GM12878 (cell line): ENCODE measurements around the gene PPFIBP1. TPM values are rescaled to one million over a fixed set of nuclear protein-coding genes. Genes with fewer than 3 reads are reported as not detected.

Experiments
- ATAC-seq: fragments of 200-7000 bp; cut with Tn5 transposase; 3 replicates; pipeline ENCODE4 v1.9.1; 2020; ENCODE audit warnings: mild to moderate bottlenecking, moderate library complexity
- BruUV-seq: library from RNA; stranded (reverse); fragments of 400-500 nt; replicated peaks from 2 replicates; lab custom pipeline; 2021; lab: Mats Ljungman, UMichigan
- CTCF ChIA-PET: fragments of 300-600 bp; sonication (Branson Sonifier 250); formaldehyde crosslinking; extraction: SDS; loops from one replicate; lab custom pipeline; 2021; ENCODE audit warnings: inconsistent platforms; lab: Yijun Ruan, JAX
- POLR2A ChIA-PET: fragments of 350-600 bp; formaldehyde crosslinking; extraction: SDS; loops from one replicate; lab custom pipeline; 2021; ENCODE audit warnings: inconsistent platforms; lab: Charles Lee
- RAD21 ChIA-PET: fragments of 300-600 bp; sonication (Branson Sonifier 250); formaldehyde crosslinking; loops from one replicate; lab custom pipeline; 2023; ENCODE audit warnings: antibody characterized with exemption; ENCODE audit not compliant: unreplicated experiment; lab: Charles Lee
- SMC1A ChIA-PET: fragments of 300-600 bp; sonication (Branson Sonifier 250); formaldehyde crosslinking; loops from one replicate; lab custom pipeline; 2023; ENCODE audit not compliant: unreplicated experiment, uncharacterized antibody; lab: Charles Lee
- DNase-seq: peaks from one replicate; pipeline ENCODE4 v3.0.0-alpha.2; 2011; ENCODE audit warnings: low read depth, low spot score
- FAIRE-seq: peaks from 3 replicates; lab custom pipeline; 2011; peaks lifted over from hg19 to GRCh38; lab: Jason Lieb, UNC
- H2AFZ ChIP-seq: 2 replicates; pipeline ENCODE4 v1.6.0; 2011; ENCODE audit warnings: low read depth, low read length, control low read depth; ENCODE audit not compliant: control insufficient read depth
- H3K27ac ChIP-seq: 2 replicates; pipeline ENCODE4 v1.5.1; 2011; ENCODE audit warnings: control low read depth; ENCODE audit not compliant: control insufficient read depth, insufficient read depth
- H3K27me3 ChIP-seq, 2 experiments: replicated peaks in 1 of 2; 2 replicates each; pipeline versions ENCODE4 v1.6.0 to v1.6.1; 2011; ENCODE audit warnings: low read length in 1 of 2; ENCODE audit not compliant: control insufficient read depth in 2 of 2, insufficient read depth in 2 of 2
- H3K36me3 ChIP-seq, 2 experiments: 2 replicates each; pipeline ENCODE4 v1.5.1; 2011; ENCODE audit warnings: low read length in 1 of 2; ENCODE audit not compliant: control insufficient read depth in 2 of 2, insufficient read depth in 2 of 2
- H3K4me1 ChIP-seq: 2 replicates; pipeline ENCODE4 v1.6.1; 2011; ENCODE audit warnings: mild to moderate bottlenecking, low read length, moderate library complexity, mixed read lengths; ENCODE audit not compliant: control insufficient read depth, insufficient read depth
- H3K4me2 ChIP-seq: 2 replicates; pipeline ENCODE4 v1.6.0; 2011; ENCODE audit warnings: control low read depth; ENCODE audit not compliant: control insufficient read depth, insufficient read depth
- H3K4me3 ChIP-seq: fragments of 200-600 bp; sonication (generic); 2 replicates; pipeline ENCODE4 v1.5.1; 2016
- H3K79me2 ChIP-seq: 2 replicates; pipeline ENCODE4 v1.6.0; 2011; ENCODE audit warnings: low read length; ENCODE audit not compliant: control insufficient read depth, insufficient read depth
- H3K9ac ChIP-seq: 2 replicates; pipeline ENCODE4 v1.8.0; 2011; ENCODE audit warnings: low read length, control low read depth, mixed read lengths; ENCODE audit not compliant: control insufficient read depth, insufficient read depth
- H3K9me3 ChIP-seq: replicated peaks from 3 replicates; pipeline ENCODE4 v1.5.1; 2011; ENCODE audit warnings: mild to moderate bottlenecking, low read length; ENCODE audit not compliant: control insufficient read depth, insufficient read depth
- H4K20me1 ChIP-seq: 2 replicates; pipeline ENCODE4 v1.6.0; 2011; ENCODE audit not compliant: control insufficient read depth, insufficient read depth
- HDAC6 ChIP-seq: fragments of 200-600 bp; sonication (generic); IDR thresholded peaks from one replicate; pipeline ENCODE4 v1.8.0; 2017; ENCODE audit warnings: antibody characterized with exemption; ENCODE audit not compliant: unreplicated experiment
- NFIC ChIP-seq: IDR thresholded peaks from 2 replicates; pipeline ENCODE4 v1.6.1; 2012; ENCODE audit warnings: low read depth, mild to moderate bottlenecking, inconsistent platforms, low read length, moderate library complexity
- NR2F1 ChIP-seq: fragments of 450-650 bp; conservative IDR thresholded peaks from 2 replicates; pipeline ENCODE4 v1.6.1; 2017; ENCODE audit warnings: mild to moderate bottlenecking
- NRF1 ChIP-seq: conservative IDR thresholded peaks from 2 replicates; pipeline ENCODE4 v1.6.1; 2011; ENCODE audit warnings: mild to moderate bottlenecking, low read depth, low read length, improper control_type of control experiment
- RCOR1 ChIP-seq: conservative IDR thresholded peaks from 2 replicates; pipeline ENCODE4 v1.6.1; 2012; ENCODE audit warnings: low read depth, low read length, improper control_type of control experiment
- RELA ChIP-seq: fragments of 450-650 bp; IDR thresholded peaks from 2 replicates; pipeline ENCODE4 v1.8.0; 2014; ENCODE audit warnings: borderline replicate concordance; ENCODE audit not compliant: partially characterized antibody
- SMAD1 ChIP-seq: fragments of 450-650 bp; IDR thresholded peaks from 2 replicates; pipeline ENCODE4 v1.6.1; 2018; ENCODE audit warnings: mild to moderate bottlenecking, low read depth; ENCODE audit not compliant: partially characterized antibody
- SREBF1 ChIP-seq: IDR thresholded peaks from 2 replicates; pipeline ENCODE4 v1.6.1; 2012; ENCODE audit warnings: mild to moderate bottlenecking, low read length
- STAT1 ChIP-seq: fragments of 450-650 bp; conservative IDR thresholded peaks from 2 replicates; pipeline ENCODE4 v1.6.1; 2014; ENCODE audit warnings: antibody characterized with exemption, mild to moderate bottlenecking
- TAF1 ChIP-seq: IDR thresholded peaks from 2 replicates; pipeline ENCODE4 v1.6.1; 2011; ENCODE audit warnings: mild to moderate bottlenecking, low read depth, low read length, borderline replicate concordance
- TCF3 ChIP-seq: IDR thresholded peaks from 2 replicates; pipeline ENCODE4 v1.6.1; 2012; ENCODE audit warnings: low read depth, mild to moderate bottlenecking, low read length, borderline replicate concordance; ENCODE audit not compliant: insufficient read depth
- ZNF274 ChIP-seq: IDR thresholded peaks from one replicate; pipeline ENCODE4 v1.8.0; 2011; ENCODE audit not compliant: insufficient read length, insufficient read depth
- WGBS: methylation state at CpG from one replicate; pipeline ENCODE4 v1.1.6; 2016; ENCODE audit warnings: low lambda C conversion rate; ENCODE audit not compliant: insufficient replicate concordance, insufficient coverage; ENCODE audit errors: missing lambda C conversion rate; 5-methylcytosine and 5-hydroxymethylcytosine counted together
- in situ Hi-C: fragments of 300-500 bp; cut with MboI; formaldehyde crosslinking; loops from 9 replicates; pipeline ENCODE4 v1.14.3; 2018; ENCODE audit warnings: mixed read lengths
- intact Hi-C: fragments of 100-400 bp; cut with micrococcal nuclease; formaldehyde crosslinking; loops from one replicate; pipeline ENCODE4 v1.14.2; 2022; ENCODE audit not compliant: unreplicated experiment
- polyA plus RNA-seq, 11 experiments: library from polyadenylated mRNA; depleted of rRNA in 4 of 11; unstranded in 6 of 11; stranded (reverse) in 5 of 11; fragments of >200 nt; fragmentation: Nextera tagmentation in 4 of 11; fragmentation: Illumina TruSeq in 1 of 11; extraction: Ambion mirVana in 4 of 11; extraction: Trizol in 1 of 11; gene quantifications; 1 replicate in 1 of 11; 2 replicates in 10 of 11; pipeline versions ENCODE4 v1.2.1 to v1.2.3, GENCODE V29; 2011 to 2016; ENCODE audit warnings: inconsistent platforms in 2 of 11, missing spikeins in 2 of 11, low read depth in 1 of 11
- total RNA-seq, 4 experiments: library from RNA; depleted of rRNA in 3 of 4; stranded (reverse); fragments of >200 nt in 3 of 4; fragmentation: Illumina TruSeq in 1 of 4; extraction: Trizol in 1 of 4; gene quantifications; 2 replicates each; pipeline versions ENCODE4 v1.2.1 to v1.2.3, GENCODE V29; 2013 to 2021
- TF ChIP-seq, protein P1 (sequence below): fragments of 450-650 bp; IDR thresholded peaks from 2 replicates; pipeline ENCODE4 v1.6.1; 2017; ENCODE audit warnings: borderline replicate concordance
- TF ChIP-seq, protein P2 (sequence below): fragments of 450-650 bp; IDR thresholded peaks from 2 replicates; pipeline ENCODE4 v1.6.1; 2018; ENCODE audit warnings: mild to moderate bottlenecking, low read depth, moderate library complexity; ENCODE audit not compliant: partially characterized antibody
- TF ChIP-seq, protein P3 (sequence below): IDR thresholded peaks from 2 replicates; pipeline ENCODE4 v1.6.1; 2012; ENCODE audit warnings: low read depth, low read length, improper control_type of control experiment

The PPFIBP1 gene
- total and polyA plus RNA-seq, 10 of the 15 experiments (the other 5 are each of a cell fraction or from before 2014, with no cell fraction given) = 0.47 to 7.8 (median 3.6) TPM

DNA sequence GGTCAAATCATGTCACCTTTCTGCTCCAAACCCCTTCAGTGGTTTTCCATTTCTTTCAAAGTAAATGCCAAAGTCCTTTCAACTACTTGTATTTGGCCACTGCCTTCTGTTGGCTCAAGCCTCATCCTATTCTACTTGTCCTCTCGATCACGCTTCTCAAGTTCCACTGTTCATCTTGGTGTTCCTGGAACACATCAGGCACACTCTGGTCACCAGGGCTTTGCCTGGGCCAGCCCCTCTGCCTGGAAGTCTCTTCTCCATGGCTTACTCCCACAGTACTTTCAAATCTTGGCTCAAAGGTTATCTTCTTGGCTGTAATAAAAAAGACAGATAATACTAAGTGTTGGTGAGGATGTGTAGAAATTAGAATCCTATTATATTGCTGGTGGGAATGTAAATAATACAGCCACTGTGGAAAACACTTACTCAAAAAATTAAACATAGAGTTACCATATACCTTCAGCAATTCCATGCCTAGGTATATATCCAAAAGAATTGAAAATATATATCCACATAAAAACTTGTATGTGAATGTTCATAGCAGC lies 17.3 kb upstream of the PPFIBP1 start (continued):
- TF ChIP-seq SMAD1 = no peak
- TF ChIP-seq RELA = no peak
- no peak for TF ChIP-seq NFIC

DNA sequence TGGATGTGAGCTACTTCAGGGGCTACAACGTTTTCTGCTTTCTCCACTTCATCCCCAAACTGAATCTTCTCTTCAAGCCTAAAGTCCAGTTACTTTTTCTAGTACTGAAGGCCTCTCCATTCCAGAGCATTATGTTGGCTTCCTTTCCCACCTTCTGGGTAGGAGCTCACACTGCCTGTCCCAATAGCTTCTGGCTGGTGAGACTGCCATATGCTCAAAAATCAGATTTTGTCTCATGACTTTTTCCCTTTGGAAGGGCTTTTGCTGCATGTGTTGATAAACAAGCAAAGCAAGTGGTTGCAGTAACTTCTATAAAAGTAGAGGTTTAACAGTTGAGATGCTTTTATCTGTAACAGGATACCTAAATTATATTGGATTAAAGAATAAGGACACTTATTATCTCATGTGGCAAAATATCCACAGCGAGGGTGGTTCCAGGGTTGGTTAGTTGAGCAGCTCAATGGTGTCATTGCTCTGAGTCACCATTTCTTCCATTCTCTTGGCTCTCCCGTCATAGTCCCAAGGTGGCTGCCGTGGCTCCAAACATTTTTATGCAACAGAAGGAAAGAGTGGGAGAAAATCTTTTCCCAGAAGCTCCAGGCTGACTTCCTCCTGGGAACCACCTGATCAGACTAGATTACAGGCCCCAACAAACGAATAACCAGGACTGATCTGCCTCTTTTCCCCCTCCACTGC lies 15.1 kb upstream of the PPFIBP1 start:
- Histone ChIP-seq H3K9me3 (no peaks in the 10 kb centered on the region), H3K36me3 (no peaks in the 10 kb centered on the region), H3K27ac (no peak overlapping the region), H2AFZ (no peak overlapping the region), H4K20me1 (no peaks in the 10 kb centered on the region), H3K9ac (no peak overlapping the region), H3K4me2 (no peak overlapping the region), H3K4me1 (no peaks in the 10 kb centered on the region), H3K79me2 (no peaks in the 10 kb centered on the region), H3K4me3 (no peak overlapping the region), H3K27me3 (no peaks in the 10 kb centered on the region)
- DNase-seq (no peak), FAIRE-seq (no peak), ATAC-seq (no peak)
- in situ Hi-C loops (no loop called here), intact Hi-C loops (no loop called here)
- WGBS = 46% methylated on average over 5 of the region's 5 CpGs
- BruUV-seq = no TSS peak
- ChIA-PET SMC1A (no interaction called here), CTCF (no interaction called here), POLR2A (no interaction called here), RAD21 (no interaction called here)
- TF ChIP-seq HDAC6 = no peak
- TF ChIP-seq, protein P1, sequence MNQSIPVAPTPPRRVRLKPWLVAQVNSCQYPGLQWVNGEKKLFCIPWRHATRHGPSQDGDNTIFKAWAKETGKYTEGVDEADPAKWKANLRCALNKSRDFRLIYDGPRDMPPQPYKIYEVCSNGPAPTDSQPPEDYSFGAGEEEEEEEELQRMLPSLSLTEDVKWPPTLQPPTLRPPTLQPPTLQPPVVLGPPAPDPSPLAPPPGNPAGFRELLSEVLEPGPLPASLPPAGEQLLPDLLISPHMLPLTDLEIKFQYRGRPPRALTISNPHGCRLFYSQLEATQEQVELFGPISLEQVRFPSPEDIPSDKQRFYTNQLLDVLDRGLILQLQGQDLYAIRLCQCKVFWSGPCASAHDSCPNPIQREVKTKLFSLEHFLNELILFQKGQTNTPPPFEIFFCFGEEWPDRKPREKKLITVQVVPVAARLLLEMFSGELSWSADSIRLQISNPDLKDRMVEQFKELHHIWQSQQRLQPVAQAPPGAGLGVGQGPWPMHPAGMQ = no peak
- no peak for TF ChIP-seq ZNF274
- TF ChIP-seq, protein P2, sequence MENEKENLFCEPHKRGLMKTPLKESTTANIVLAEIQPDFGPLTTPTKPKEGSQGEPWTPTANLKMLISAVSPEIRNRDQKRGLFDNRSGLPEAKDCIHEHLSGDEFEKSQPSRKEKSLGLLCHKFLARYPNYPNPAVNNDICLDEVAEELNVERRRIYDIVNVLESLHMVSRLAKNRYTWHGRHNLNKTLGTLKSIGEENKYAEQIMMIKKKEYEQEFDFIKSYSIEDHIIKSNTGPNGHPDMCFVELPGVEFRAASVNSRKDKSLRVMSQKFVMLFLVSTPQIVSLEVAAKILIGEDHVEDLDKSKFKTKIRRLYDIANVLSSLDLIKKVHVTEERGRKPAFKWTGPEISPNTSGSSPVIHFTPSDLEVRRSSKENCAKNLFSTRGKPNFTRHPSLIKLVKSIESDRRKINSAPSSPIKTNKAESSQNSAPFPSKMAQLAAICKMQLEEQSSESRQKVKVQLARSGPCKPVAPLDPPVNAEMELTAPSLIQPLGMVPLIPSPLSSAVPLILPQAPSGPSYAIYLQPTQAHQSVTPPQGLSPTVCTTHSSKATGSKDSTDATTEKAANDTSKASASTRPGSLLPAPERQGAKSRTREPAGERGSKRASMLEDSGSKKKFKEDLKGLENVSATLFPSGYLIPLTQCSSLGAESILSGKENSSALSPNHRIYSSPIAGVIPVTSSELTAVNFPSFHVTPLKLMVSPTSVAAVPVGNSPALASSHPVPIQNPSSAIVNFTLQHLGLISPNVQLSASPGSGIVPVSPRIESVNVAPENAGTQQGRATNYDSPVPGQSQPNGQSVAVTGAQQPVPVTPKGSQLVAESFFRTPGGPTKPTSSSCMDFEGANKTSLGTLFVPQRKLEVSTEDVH = no peak
- TF ChIP-seq STAT1 = no peak
- TF ChIP-seq SREBF1 = no peak
- TF ChIP-seq, protein P3, sequence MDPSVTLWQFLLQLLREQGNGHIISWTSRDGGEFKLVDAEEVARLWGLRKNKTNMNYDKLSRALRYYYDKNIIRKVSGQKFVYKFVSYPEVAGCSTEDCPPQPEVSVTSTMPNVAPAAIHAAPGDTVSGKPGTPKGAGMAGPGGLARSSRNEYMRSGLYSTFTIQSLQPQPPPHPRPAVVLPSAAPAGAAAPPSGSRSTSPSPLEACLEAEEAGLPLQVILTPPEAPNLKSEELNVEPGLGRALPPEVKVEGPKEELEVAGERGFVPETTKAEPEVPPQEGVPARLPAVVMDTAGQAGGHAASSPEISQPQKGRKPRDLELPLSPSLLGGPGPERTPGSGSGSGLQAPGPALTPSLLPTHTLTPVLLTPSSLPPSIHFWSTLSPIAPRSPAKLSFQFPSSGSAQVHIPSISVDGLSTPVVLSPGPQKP = no peak
- no peak for TF ChIP-seq NR2F1
- TF ChIP-seq TCF3 = no peak
- no peak for TF ChIP-seq RCOR1
- TF ChIP-seq NRF1 = no peak
- no peak for TF ChIP-seq TAF1
